Omental fat pad (tissue), 4 donors: ENCODE measurements around the gene PROX1. TPM values are rescaled to one million over a fixed set of nuclear protein-coding genes. Genes with fewer than 3 reads are reported as not detected.

Source experiments
- ATAC-seq: fragments of 150-250 bp; one replicate; pipeline ENCODE4 v1.9.1; 2016; ENCODE audit warnings: mild to moderate bottlenecking, moderate library complexity; ENCODE audit not compliant: low FRiP score
- DNase-seq: peaks from one replicate; pipeline ENCODE4 v3.0.0-alpha.2; 2019; ENCODE audit warnings: low spot score
- total RNA-seq, 4 donors: library from RNA; depleted of rRNA; stranded (reverse); fragments of >200 nt; gene quantifications; one replicate each; pipeline ENCODE4 v1.1.0, GENCODE V29; 2016
- TF ChIP-seq, protein P1 (sequence below), 3 donors: fragments of 450-650 bp; IDR thresholded peaks; one replicate each; pipeline ENCODE4 v1.5.1; 2016 to 2017; ENCODE audit warnings: antibody characterized with exemption in 3 of 3, mild to moderate bottlenecking in 3 of 3, moderate library complexity in 2 of 3

PROX1 gene
- total RNA-seq, 4 donors from 2014 or later = 0.96 to 8.4 (median 4.6) TPM

DNA sequence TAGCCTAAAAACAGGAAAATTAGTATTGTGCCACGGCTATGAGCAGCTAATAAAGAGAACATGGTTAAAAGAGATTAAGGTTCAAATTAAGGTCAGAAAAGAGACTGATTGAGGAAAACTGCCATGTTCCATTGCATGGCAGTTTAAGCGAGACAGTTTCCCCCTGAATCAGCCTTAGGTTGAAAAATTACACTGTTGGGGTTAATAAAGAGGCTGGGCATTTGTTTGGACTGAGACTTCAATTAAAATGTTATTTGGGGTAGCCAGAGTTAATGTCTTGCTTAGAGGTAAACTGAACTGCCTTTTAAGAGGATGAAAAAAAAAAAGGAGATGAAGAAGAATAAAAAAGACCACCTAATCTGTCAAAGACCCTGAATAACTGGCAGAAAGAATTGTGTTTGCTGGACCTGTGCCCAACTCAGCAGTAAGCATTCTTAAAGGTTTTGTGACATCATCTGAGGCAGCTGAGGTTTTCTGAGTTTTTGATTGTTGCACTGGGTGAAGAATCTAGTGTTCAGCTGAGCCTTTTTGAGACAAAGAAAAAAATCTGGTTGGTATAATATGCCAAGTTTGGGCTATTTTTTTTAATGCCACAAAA is 17.7 kb upstream of the PROX1 start:
- TF ChIP-seq, protein P1, sequence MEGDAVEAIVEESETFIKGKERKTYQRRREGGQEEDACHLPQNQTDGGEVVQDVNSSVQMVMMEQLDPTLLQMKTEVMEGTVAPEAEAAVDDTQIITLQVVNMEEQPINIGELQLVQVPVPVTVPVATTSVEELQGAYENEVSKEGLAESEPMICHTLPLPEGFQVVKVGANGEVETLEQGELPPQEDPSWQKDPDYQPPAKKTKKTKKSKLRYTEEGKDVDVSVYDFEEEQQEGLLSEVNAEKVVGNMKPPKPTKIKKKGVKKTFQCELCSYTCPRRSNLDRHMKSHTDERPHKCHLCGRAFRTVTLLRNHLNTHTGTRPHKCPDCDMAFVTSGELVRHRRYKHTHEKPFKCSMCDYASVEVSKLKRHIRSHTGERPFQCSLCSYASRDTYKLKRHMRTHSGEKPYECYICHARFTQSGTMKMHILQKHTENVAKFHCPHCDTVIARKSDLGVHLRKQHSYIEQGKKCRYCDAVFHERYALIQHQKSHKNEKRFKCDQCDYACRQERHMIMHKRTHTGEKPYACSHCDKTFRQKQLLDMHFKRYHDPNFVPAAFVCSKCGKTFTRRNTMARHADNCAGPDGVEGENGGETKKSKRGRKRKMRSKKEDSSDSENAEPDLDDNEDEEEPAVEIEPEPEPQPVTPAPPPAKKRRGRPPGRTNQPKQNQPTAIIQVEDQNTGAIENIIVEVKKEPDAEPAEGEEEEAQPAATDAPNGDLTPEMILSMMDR (IDR thresholded peaks at IDR 0.05) = no peak
- DNase-seq (no peak), ATAC-seq (no peak)

DNA sequence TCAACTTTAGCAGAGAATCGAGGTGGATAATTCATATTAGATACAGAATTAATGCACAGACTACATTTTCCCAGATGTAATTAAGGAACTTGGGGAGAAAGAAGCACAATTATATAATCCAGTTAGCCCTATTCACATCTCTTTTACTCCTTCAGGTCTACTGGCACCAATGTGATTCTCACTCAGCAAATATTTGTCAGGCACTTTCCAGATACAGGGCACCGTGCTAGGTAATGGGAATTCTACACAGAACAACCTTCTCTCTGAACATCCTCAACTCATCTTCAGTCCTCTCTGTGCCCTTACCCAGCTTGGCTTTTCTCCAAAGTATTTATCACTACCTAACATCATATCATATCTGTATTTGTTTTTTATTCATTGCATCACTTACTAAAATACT is 15.6 kb upstream of the PROX1 start:
- TF ChIP-seq, protein P1 (IDR thresholded peaks at IDR 0.05) = no peak
- DNase-seq (no peak), ATAC-seq (no peak)

DNA sequence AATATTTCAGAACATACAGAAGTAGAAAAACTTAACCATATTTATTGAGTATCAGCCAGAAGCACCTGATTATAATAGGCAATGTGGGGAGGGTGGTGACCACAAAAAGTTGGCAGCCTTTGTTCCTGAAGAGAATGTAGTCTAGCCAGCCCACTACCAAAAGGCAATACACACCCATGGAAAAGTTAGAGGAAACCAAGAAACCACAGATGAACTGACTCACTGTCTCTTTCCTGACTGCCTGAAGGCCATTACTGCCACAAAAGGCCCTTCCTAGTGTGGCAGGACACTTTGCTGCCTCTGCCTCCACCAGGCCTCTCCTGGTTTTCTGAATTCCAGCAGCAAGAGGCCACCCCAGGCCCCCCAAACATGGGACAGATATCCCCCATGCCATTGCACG is 14.6 kb upstream of the PROX1 start:
- TF ChIP-seq, protein P1 (IDR thresholded peaks at IDR 0.05) = no peak
- DNase-seq = no peak

DNA sequence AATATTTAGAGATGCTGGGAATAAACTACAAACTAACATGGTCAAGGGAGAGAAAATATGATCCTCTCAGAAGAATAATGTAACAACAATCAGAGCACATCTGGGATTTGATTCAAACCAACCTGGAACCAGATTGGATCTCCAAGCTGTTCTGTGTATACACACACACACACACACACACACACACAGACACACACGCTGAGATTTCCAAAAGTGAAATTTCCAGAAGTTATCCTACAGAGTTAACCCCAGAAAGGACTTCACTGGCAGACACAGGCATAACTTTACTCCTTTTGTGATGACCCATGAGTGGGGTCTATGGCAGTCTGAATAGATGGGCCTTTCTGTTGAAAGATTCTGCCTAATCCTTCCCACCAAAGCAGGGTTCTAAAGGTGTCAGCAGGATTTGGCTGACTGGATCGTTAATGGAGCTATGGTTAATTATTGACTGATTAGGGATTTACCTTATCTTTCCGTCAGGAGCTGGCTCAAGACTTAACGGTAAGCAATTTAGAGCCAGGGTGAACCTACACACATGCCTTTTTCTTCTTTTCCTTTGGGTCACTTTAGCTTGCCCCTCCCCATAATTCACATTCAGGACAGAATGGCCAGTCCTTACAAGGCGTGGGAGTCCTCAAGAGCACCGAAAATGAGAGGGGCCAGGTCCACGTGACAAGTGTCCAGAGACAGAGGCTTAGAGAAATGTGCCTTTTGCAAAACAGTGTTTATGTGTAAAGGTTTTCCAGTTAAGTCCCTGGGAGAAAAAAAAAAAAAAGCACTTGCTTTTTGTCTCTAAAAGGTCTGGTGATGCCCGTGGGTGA is 10.9 kb upstream of the PROX1 start:
- TF ChIP-seq, protein P1 (IDR thresholded peaks at IDR 0.05) = no peak
- ATAC-seq = no peak
- DNase-seq = no peak

More for the DNA sequence above, 14.6 kb upstream of the PROX1 start:
- ATAC-seq = no peak

DNA sequence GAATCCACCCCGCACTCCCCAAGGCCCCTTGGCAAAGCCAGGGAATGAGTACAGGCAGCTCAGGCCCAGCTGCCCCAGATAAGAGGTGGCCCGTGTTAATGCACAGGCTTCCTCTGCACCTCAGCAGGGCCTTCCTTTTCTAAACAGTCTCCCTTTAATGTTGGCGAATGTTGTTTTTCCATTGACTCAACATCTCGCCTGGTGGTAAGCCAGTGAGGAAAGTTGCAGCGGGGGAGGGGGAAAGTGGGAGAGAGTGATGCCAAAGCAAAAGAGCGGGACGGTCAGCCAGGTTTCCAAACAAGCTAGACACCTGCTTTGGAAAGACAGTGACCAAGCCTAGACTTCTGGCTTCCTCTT is 10.3 kb upstream of the PROX1 start:
- DNase-seq (no peak), ATAC-seq (no peak)
- TF ChIP-seq, protein P1 (IDR thresholded peaks at IDR 0.05) = no peak

DNA sequence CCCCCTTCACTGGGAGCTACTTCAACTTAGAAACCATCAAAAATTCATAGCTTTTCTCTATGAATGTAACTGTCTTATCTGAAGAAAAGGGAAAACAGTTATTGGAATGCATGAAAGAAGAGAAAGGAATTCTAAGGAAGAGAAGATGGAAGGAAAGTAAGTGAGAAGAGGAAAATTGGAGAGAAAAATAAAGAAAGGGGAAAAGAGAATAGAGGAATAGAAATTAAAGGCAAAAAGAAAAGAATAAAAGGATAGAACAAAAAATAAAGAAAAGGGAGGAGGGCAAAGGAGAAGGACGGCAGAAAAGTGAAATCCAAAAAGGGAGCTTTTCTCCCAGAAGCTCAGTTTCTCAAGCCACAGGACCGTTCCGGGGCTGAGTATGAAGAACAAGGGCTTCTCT is 9.9 kb upstream of the PROX1 start:
- TF ChIP-seq, protein P1 (IDR thresholded peaks at IDR 0.05) = no peak
- DNase-seq = no peak
- no peak for ATAC-seq
